Hematopoietic multipotent progenitor cell (in vitro differentiated cells): ENCODE results near the gene CCT7. TPM values are rescaled to one million over a fixed set of nuclear protein-coding genes. Genes with fewer than 3 reads are reported as not detected.
A peak's percentile ranks its signal among the peaks of the same experiment; 100 is the strongest.

Experiments
- DNase-seq, 3 donors: peaks; one replicate each; pipeline ENCODE4 v3.0.0-alpha.2; 2011 to 2015; ENCODE audit warnings: low read depth in 2 of 3, low spot score in 2 of 3
- small RNA-seq: library from RNA; depleted of rRNA; stranded (forward); fragments of <200 nt; gene quantifications from one replicate; pipeline ENCODE3, GENCODE V24; 2012
- total RNA-seq: library from RNA; depleted of rRNA; stranded (reverse); fragments of >200 nt; gene quantifications from one replicate; pipeline ENCODE4 v1.2.3, GENCODE V29; 2012

CCT7 gene
- total RNA-seq, 1 donor: 211 TPM

GRCh38 chr2:73291461-73292315 lies 57.6 kb downstream of the CCT7 start:
- DNase-seq: no peak

DNA sequence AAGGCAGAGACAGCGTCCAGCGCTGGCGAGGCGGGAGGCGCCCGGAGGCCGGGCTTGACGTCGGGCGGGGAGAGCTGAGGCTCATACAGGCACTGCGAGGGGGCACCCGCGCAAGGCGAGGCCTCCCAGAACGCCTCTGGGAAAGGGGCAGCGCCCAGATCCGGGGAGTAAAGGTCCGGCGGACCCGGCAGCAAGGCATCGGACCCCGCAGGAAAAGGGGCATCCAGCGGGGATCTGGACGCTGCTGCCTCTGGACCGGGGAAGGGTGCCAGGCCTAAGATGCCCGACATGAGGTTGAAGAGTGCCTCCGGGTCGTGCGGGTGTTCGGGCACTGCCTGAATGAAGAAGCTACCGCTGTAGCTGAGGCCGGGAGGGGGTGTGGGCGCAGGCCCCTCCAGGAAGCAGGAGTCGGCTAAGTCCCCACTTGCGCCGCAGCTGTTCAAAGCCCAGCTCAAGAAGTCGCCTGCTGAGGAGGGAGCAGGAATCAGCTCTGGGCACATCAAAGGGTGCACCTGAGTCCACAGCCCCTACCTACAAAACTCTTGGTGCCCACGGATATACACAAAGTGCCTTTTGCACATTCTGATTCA lies 58.3 kb downstream of the CCT7 start:
- no peak for DNase-seq

GRCh38 chr2:73292906-73293533 lies 58.9 kb downstream of the CCT7 start:
- no peak for DNase-seq

- DNase-seq: peak; percentile 73 to 90 (median 89)
Measured at GRCh38 chr2:73293534-73294171, 59.5 kb downstream of the CCT7 start, which contains the start of gene EGR4. Gene EGR4 (minus strand): TSS chr2:73293548. CDS start chr2:73293317, 231 bp downstream.

- no peak for DNase-seq
Measured at GRCh38 chr2:73294239-73294638, 60.1 kb downstream of the CCT7 start.

DNA sequence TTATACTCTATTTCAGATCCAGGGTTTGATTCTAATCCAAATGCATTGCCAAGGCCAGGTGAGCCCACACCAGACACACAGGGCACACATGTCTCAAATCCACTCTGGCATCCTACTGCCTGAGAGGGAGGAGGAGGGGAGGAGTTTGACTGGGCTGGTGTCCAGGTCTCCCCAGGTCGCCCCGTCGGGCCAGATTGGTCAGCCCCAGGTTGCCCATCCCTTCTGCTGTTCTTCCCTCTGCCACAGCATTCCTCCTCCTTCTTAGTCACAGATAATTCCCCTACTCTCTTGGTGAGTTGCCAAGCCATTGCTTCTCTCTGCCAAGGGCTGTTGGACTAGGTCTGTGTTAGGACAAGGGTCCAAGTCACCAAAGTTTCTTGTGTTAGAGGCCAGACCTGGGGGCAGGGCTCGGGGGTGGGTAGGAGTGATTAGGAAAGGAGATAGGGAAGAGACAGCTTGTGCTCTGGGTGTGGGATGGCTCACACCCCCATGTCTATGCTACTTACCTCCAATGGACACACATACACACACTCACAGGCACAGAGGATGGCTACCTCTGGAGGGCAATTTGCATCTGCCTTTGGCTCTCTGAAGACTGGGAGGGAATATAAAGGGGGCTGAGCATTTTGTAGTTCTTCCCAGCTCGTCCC lies 61.8 kb downstream of the CCT7 start:
- no peak for DNase-seq

DNA sequence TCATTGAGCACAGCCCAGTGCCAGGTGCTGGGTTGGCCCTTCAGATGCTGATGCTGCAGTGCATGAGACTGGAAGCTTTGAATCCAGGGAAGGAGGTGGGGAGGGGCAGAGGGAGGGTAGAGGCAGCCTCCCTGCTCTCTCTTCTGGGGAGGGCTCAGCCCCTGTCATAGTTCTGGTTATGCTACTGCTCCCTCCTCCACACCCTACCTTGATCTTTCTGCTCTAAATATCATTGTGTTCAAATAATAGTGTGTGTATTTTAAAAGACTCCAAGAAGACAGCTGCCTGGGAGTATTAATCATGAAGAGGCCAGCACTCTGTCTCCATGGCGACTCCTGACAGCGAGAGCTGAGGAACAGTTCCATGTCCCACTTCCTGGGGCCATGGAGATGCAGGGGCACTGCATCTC lies 63.0 kb downstream of the CCT7 start:
- DNase-seq: no peak

DNA sequence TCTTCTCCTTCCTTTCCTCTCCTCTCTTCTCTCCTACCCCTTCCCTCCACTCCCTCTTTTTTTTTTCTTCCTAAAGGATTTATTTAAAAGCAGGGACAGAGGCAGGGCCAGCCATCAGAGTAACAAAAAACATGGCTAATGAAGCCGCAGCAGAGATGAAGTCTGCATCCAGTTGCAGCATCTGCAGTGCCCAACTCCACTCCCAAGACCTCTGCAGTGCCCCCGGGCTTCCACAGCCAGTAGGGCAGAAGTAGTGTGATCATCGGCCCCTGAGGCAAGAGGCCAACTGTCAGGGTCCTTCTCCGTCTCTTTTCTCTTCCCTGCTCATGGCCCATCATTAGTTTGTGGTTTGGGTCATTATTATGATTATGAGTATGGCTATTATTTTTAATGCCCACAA lies 63.5 kb downstream of the CCT7 start:
- no peak for DNase-seq

DNA sequence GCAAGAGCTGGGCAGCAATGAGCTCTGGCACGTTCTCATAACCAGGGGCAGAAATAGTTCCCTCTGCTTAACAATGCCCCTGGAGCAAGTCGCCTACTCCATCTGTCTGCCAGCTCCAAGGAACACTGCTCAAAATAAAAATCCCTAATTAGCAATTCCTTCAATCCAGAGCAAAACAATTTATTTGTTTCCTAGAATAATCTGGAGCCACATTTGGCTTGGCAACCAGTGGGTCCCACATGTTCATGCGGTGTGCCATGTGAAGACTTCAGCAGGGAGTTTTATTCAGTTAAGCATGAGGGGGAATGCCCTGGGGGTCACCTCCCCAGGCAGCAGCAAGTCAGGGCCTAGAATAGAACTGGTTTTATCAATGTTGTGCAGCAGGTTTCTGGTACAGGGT lies 66.8 kb downstream of the CCT7 start:
- no peak for DNase-seq

DNA sequence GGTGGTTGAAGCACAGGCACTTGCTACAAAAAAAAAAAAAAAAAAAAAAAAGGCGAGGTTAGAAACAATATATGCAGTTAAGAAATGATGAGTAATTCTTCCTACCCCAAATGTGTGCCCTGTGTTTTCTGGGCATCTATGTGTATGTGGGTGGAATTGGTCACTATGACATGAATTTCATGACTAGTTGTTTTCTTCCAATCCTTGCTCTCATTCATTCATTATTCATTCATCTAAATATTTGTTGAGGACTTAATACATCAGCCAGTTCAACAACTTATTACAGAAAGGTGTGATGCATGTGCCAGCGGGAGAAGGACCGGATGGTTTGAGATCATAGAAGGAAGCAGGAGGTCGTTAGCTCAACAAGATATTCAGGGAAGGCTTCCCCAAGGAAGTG lies 67.5 kb downstream of the CCT7 start:
- no peak for DNase-seq

Small RNA genes lying within 50 kb of the gene (small RNA-seq; reads per million reads assigned to genes)
- not detected for gene RNU6-111P

Other genes with a start within 250 kb of the CCT7 start
- gene SFXN5, start 162.6 kb upstream of the CCT7 start, total RNA-seq: 28.8 TPM
- gene RAB11FIP5, start 121.4 kb upstream of the CCT7 start, total RNA-seq: 4.3 TPM
- not detected for gene NOTO, start 31.7 kb upstream of the CCT7 start, total RNA-seq
- 23.7 TPM for gene SMYD5, start 20.1 kb upstream of the CCT7 start, total RNA-seq
- gene PRADC1, start 1.1 kb upstream of the CCT7 start, total RNA-seq: 12.1 TPM
- 10.5 TPM for gene FBXO41, start 50.2 kb downstream of the CCT7 start, total RNA-seq
- gene EGR4, start 59.2 kb downstream of the CCT7 start, total RNA-seq: 0.54 TPM
- 18.3 TPM for gene ALMS1, start 151.5 kb downstream of the CCT7 start, total RNA-seq